GM19240 (cell line): ENCODE data around the gene CDK16.
A peak's percentile ranks its signal among the peaks of the same experiment; 100 is the strongest.

Source experiments
- DNase-seq: peaks from one replicate; pipeline ENCODE4 v3.0.0; 2011; ENCODE audit warnings: low spot score; ENCODE audit not compliant: insufficient read length

Gene CDK16

GRCh38 chrX:47206316-47206715 lies 12.2 kb upstream of the CDK16 start:
- no peak for DNase-seq

DNA sequence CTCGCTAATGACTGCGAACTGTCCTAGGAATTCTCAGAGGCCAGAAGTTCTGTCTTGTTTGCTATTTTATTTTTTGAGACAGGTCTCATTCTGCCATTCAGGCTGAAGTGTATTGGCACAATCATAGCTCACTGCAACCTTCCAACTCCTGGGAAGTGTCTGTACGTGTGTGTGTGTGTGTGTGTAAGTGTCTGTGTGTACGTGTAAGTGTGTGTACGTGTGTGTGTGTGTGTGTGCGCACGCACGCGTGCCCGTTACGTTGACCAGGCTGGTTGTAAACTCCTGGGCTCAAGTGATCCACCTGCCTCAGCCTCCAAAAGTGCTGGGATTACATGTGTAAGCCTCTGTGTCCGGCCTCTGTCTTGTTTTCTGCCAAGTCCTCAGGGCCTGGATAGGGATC lies 10.4 kb upstream of the CDK16 start:
- no peak for DNase-seq

- no peak for DNase-seq
Measured at GRCh38 chrX:47209508-47210238, 8.8 kb upstream of the CDK16 start.

- DNase-seq = no peak
Measured at GRCh38 chrX:47210661-47211425, 7.6 kb upstream of the CDK16 start.

GRCh38 chrX:47212381-47213293 lies 5.8 kb upstream of the CDK16 start:
- no peak for DNase-seq

DNA sequence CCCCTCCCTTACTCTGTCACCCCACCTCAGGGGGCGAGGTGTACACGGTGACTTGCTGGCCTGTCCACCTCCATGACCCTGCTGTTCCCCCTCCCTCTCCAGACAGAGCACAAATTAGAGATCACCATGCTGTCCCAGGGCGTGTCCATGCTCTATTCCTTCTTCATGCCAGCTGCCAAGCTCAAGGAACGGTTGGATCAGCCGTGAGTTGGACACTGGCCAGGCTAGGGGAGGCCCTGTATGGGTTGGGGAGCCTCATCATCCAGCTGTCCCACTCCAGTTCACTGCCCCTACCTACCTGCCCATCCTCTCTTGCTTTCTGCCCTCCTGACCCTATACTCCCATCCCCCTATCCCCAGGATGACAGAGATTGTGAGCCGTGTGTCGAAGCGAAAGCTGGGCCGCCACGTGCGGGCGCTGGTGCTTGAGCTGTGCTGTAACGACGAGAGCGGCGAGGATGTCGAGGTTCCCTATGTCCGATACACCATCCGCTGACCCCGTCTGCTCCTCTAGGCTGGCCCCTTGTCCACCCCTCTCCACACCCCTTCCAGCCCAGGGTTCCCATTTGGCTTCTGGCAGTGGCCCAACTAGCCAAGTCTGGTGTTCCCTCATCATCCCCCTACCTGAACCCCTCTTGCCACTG lies 3.9 kb upstream of the CDK16 start:
- no peak for DNase-seq

DNA sequence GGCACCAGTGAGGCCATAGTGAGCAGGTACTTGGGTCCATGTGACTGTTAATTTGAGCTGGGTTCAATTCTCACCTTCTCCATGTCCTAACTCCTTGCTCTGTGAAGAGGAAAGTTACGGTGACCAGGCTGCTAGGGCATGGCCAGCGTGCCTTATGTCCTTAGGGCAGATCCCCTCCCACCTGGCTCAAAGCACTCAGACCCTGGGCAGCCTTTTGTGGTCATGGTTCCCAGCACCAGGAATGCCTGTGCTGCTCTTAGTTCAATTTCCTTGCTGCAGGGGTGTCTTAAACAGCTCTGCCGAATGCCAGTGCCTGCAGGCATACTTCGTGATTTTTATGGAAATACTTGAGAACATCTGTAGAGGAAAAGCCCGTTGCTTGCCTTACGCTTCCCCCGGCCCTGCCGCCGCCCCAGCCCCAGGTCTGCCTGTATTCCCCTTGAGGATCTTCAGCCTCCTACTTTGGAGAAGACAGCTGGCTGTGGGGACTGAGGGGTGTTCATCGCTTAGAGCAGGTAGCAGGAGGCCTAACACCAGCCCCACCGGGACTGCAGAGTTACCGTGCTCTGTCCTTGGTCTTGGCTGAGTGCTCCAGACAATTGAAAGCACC lies 3.1 kb upstream of the CDK16 start:
- DNase-seq = no peak

DNA sequence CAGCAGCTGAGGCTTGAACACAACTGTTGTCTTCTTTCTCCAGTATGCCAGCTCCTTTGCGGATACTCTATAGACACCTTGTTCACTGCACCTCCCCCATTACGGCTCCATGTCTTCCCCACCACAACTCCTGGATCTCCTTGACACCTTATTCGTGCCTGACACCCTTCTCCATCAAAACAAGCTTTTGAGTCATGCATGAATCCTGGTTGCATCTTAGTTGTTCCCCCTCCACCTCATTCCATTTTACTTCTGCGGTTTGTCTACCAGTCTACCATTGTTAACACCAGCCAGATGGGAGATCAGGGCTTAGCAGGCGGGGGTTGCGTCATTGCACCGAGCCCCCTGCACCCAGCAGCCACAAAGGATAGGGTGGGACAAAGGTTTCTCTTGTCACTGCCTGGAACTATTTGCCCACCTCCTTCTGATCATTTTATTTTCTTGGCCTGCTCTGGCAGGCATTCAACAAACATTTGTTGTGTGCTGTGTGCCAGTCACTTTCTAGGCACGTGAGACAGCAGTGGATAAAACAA lies 2.0 kb upstream of the CDK16 start:
- DNase-seq = no peak

DNA sequence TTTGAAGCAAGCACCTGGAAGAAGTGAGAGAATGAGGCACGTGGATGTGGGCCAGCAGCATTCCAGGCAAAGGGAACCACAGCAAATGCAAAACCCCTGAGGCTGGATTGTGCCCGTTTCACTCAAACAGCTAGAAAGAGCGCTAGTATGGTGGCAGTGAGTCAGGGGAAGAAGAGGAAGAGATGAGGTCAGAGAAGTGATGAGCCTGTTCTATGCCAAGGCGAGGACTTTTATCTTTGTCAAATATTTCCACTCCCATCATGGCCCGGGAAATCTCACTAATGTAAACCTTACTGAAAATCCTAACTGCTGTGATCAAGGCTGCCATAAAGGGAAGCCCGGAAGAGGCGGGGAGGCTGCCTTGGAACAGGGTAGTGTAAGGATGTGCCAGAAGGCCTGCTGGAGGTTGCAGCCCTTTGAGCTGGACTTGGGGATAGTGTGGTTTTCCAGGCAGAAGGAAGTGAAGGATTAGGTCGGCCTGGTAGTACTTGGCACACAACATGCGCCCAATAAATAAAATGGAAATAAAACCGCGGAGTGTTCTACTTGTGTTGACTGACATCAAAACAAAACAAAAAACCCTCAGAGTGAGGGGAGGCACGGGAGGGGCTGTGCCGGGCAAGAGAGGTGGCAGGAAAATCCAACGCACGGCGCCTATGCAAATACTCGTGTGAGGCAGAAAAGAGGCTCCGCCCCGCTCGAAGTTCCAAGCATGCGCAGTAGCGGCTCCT lies 1.2 kb upstream of the CDK16 start:
- DNase-seq = no peak

GRCh38 chrX:47217852-47218279 lies 615 bp upstream of the CDK16 start:
- DNase-seq = peak; percentile 93

- DNase-seq = no peak
Measured at GRCh38 chrX:47218920-47219815, 687 bp downstream of the CDK16 start.

DNA sequence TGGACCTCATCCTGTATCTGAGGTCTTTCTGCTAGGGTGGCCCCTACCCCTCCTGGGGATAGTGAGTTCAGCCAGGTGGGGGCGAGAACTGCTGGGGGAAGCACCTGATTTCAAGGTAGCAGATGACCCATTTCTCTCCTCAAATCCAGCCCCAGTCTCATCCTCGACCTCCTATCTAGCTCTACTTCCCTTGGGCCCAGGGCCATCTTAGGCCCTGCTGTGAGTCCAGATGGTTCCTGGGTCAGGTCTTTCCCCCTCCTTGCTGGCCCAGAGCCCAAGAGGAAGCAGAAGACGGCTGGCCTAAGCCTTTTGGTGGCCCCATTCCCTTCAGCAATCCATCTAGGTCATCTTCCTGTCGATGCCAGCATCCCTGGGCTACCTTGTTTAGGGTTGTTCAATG lies 3.3 kb downstream of the CDK16 start:
- no peak for DNase-seq

- DNase-seq = no peak
Measured at GRCh38 chrX:47222751-47223350, 4.4 kb downstream of the CDK16 start.

DNA sequence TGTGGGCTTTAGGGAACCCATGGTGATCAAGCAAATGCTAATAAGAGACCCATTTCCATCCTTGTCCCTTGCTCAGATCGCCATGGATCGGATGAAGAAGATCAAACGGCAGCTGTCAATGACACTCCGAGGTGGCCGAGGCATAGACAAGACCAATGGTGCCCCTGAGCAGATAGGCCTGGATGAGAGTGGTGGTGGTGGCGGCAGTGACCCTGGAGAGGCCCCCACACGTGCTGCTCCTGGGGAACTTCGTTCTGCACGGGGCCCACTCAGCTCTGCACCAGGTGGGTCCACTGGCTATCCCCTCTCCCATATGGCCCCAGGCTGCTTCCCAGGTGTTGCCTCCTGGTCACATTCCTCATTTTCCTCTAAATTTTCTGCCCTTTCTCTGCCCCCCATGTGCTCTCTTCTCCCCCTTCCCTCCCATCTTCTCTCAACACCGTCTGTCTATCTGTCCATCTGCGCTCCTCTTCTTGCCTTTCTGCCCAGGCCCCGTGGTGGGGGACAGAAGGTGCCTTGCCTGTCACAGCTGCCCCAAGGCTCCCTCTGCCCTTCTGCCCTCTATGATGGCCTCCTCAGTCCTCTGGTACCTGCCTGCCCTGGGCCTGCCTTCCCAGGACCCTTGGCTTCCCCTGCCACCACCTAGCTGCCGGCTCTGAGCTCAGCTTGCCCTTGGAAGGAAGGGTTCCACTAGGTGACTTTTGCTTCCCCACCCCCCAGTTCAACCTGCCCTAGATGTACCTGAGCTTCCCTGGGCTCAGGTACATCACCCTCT lies 5.2 kb downstream of the CDK16 start:
- no peak for DNase-seq

- DNase-seq = no peak
Measured at GRCh38 chrX:47224266-47224895, 5.9 kb downstream of the CDK16 start.

GRCh38 chrX:47224896-47225290 lies 6.4 kb downstream of the CDK16 start:
- DNase-seq = no peak

DNA sequence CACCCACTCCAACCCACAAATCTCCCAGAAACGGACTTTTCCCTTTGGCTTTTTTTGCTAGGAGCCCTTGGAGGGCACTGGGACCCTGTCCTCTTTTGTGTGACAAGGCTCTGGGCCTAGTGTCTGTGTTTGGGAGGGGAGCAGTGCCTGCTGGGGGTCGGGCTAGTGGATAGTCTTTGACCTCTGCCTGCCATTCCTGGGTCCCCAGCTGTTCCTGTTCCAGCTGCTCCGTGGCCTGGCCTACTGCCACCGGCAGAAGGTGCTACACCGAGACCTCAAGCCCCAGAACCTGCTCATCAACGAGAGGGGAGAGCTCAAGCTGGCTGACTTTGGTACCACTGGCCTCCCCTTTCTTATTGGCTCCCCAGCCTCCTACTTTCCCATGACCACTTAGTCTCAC lies 7.6 kb downstream of the CDK16 start:
- no peak for DNase-seq
